Esophagus squamous epithelium (tissue), 5 donors: Measurements from ENCODE around the gene SCN3A. TPM values are rescaled to one million over a fixed set of nuclear protein-coding genes. Genes with fewer than 3 reads are reported as not detected.

Experiments used
- DNase-seq: peaks from one replicate; lab custom pipeline; 2025; lab: John Stamatoyannopoulos, UW
- H3K27ac ChIP-seq, 4 donors: fragments of 200-600 bp; sonication (generic); one replicate each; pipeline ENCODE4 v1.5.1; 2016 to 2019; ENCODE audit warnings: mild to moderate bottlenecking in 1 of 4
- H3K27me3 ChIP-seq, 4 donors: fragments of 200-600 bp; sonication (generic); 1 replicate in 3 of 4; 2 replicates in 1 of 4; pipeline versions ENCODE4 v1.5.1 to v1.6.0; 2017 to 2021; ENCODE audit warnings: antibody characterized with exemption in 1 of 4
- H3K36me3 ChIP-seq, 3 donors: fragments of 200-600 bp; sonication (generic); one replicate each; pipeline ENCODE4 v1.5.1; 2016 to 2019
- H3K4me1 ChIP-seq, 3 donors: fragments of 200-600 bp; sonication (generic); one replicate each; pipeline ENCODE4 v1.5.1; 2017 to 2019
- H3K4me3 ChIP-seq, 4 donors: fragments of 200-600 bp; sonication (generic); 1 replicate in 3 of 4; 2 replicates in 1 of 4; pipeline ENCODE4 v1.5.1; 2016 to 2019; ENCODE audit warnings: mild to moderate bottlenecking in 2 of 4, moderate library complexity in 1 of 4
- H3K9me3 ChIP-seq, 3 donors: fragments of 200-600 bp; sonication (generic); one replicate each; pipeline ENCODE4 v1.5.1; 2016 to 2019
- CTCF ChIP-seq, 6 experiments: fragments of 450-650 bp in 4 of 6; fragments of 200-600 bp in 2 of 6; sonication (generic) in 2 of 6; IDR thresholded peaks; one replicate each; pipeline ENCODE4 v1.5.1; 2016 to 2019; ENCODE audit warnings: antibody characterized with exemption in 6 of 6, mild to moderate bottlenecking in 4 of 6, moderate library complexity in 4 of 6
- POLR2A ChIP-seq, 4 donors: fragments of 450-650 bp; IDR thresholded peaks; one replicate each; pipeline ENCODE4 v1.6.1; 2017; ENCODE audit warnings: antibody characterized with exemption in 4 of 4, mild to moderate bottlenecking in 4 of 4, moderate library complexity in 3 of 4
- WGBS, 2 donors: methylation state at CpG; one replicate each; pipeline ENCODE4 v1.1.5; 2018; 5-methylcytosine and 5-hydroxymethylcytosine counted together
- intact Hi-C: fragments of 100-400 bp; cut with DNase I; formaldehyde crosslinking; loops from one replicate; pipeline ENCODE4 v1.15.0; 2022
- total RNA-seq, 4 donors: library from RNA; depleted of rRNA; stranded (reverse); fragments of >200 nt; gene quantifications; one replicate each; pipeline ENCODE4 v1.1.0, GENCODE V29; 2016
- donor health status: DM: yes; HTN: yes; CAD: no.

SCN3A gene
- total RNA-seq, 4 donors from 2014 or later, result 0.08 to 0.83 (median 0.45) TPM

DNA sequence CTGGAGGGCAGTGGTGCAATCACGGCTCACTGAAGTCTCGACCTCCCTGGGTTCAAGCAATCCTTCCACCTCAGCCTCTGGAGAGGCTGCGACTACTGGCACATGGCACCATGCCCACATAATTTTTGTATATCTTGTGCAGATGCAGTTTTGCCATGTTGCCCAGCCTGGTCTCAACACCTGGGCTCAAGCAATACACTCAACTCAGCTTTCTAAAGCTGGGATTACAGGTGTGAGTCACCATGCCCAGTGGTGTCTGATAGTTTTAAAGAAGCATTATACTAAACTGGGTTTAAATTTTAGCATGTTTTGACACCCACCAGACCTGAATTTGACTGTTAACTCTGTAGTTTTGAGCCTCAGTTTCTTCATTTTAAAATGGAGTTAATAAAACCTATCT is 139.1 kb downstream of the SCN3A start:
- Histone ChIP-seq H3K4me1 (peaks cover 0 to 7% (median 0%) of the 10 kb centered on the region in 3 donors), H3K27me3 (peaks cover 0 to 3% (median 0%) of the 10 kb centered on the region in 4 donors), H3K27ac (no peak overlapping the region), H3K9me3 (no peaks in the 10 kb centered on the region), H3K36me3 (no peaks in the 10 kb centered on the region), H3K4me3 (no peak overlapping the region)
- no peak for DNase-seq
- TF ChIP-seq CTCF (IDR thresholded peaks at IDR 0.05) (no peak), POLR2A (IDR thresholded peaks at IDR 0.05) (no peak)
- intact Hi-C loops, result no loop called here
- 57 to 75% methylated on average over 3 of the region's 3 CpGs for WGBS, 2 donors

DNA sequence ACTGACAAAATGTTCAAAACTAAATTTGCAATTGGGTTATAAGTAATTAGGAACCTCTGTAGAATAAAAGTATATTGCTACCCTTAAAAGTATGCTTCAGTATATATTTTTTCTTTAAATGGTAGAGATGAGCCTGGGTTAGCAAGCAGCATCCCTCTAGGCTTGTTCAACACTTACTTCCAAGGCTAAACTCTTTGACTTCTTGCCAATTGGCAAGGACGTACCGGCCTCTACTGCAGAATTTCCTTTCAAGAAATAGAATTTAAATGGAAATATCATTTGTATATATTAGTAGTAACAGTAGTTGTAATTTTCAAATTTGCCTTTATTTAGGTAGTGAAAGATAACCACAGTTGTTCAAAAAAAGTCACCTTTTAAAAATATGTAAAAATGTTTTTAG is 143.4 kb downstream of the SCN3A start:
- WGBS, 2 donors, result 55 to 58% methylated on average over 2 of the region's 2 CpGs
- Histone ChIP-seq H3K27ac (no peak overlapping the region), H3K36me3 (no peaks in the 10 kb centered on the region), H3K4me3 (no peak overlapping the region), H3K27me3 (no peaks in the 10 kb centered on the region), H3K4me1 (no peaks in the 10 kb centered on the region), H3K9me3 (no peaks in the 10 kb centered on the region)
- TF ChIP-seq POLR2A (IDR thresholded peaks at IDR 0.05) (no peak), CTCF (IDR thresholded peaks at IDR 0.05) (no peak)
- intact Hi-C loops, result no loop called here
- DNase-seq, result no peak

GRCh38 chr2:165058476-165059265 is 145.2 kb downstream of the SCN3A start:
- no peak overlapping the region for H3K27ac ChIP-seq
- 58 to 69% methylated on average over 2 of the region's 2 CpGs for WGBS, 2 donors

DNA sequence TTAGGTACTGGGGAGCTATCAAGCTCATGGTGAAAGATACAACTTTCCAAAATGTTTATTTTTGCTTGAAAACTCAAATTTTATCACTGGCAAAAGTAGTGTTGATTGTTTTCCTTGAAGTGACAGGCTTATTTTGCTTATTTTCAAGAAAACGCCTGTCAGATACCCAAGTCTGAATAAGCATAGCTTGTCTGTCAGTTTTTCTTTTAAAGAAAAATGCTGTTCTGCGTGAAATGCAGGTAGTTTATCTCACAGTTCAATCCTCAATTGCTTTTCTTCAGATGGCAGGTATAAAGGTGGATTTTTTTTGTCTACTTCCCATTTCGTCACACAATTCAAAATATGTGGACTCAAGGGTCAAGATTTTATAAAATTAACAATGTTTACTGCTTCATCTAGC is 145.9 kb downstream of the SCN3A start:
- DNase-seq, result no peak
- Histone ChIP-seq H3K9me3 (no peaks in the 10 kb centered on the region), H3K4me1 (no peaks in the 10 kb centered on the region), H3K36me3 (no peaks in the 10 kb centered on the region), H3K27me3 (no peaks in the 10 kb centered on the region), H3K27ac (no peak overlapping the region), H3K4me3 (no peak overlapping the region)
- 67 to 76% methylated on average over 3 of the region's 3 CpGs for WGBS, 2 donors
- TF ChIP-seq POLR2A (IDR thresholded peaks at IDR 0.05) (no peak), CTCF (IDR thresholded peaks at IDR 0.05) (no peak)
- intact Hi-C loops, result no loop called here

More at GRCh38 chr2:165058476-165059265, 145.2 kb downstream of the SCN3A start:
- Histone ChIP-seq H3K36me3 (no peaks in the 10 kb centered on the region), H3K27me3 (no peaks in the 10 kb centered on the region), H3K4me3 (no peak overlapping the region), H3K4me1 (no peaks in the 10 kb centered on the region), H3K9me3 (no peaks in the 10 kb centered on the region)
- no peak for DNase-seq
- no peak for TF ChIP-seq POLR2A (IDR thresholded peaks at IDR 0.05)
- no peak for TF ChIP-seq CTCF (IDR thresholded peaks at IDR 0.05)
- intact Hi-C loops, result no loop called here

- Histone ChIP-seq H3K9me3 (no peaks in the 10 kb centered on the region), H3K36me3 (no peaks in the 10 kb centered on the region), H3K27ac (no peak overlapping the region), H3K4me1 (no peaks in the 10 kb centered on the region), H3K4me3 (no peak overlapping the region), H3K27me3 (no peaks in the 10 kb centered on the region)
- 78 to 85% methylated on average over 1 of the region's 1 CpG for WGBS, 2 donors
- no peak for DNase-seq
- intact Hi-C loops, result no loop called here
- TF ChIP-seq POLR2A (IDR thresholded peaks at IDR 0.05) (no peak), CTCF (IDR thresholded peaks at IDR 0.05) (no peak)
These were observed 146.5 kb downstream of the SCN3A start for GRCh38 chr2:165057308-165057707.
